CD14-positive monocyte (primary cell): ENCODE data around the gene TAL2. TPM values are rescaled to one million over a fixed set of nuclear protein-coding genes. Genes with fewer than 3 reads are reported as not detected.

ENCODE experiments used
- DNase-seq, 3 donors: peaks; one replicate each; pipeline ENCODE4 v3.0.0-alpha.2; 2011 to 2022
- H2AFZ ChIP-seq: 2 replicates; pipeline ENCODE4 v1.6.0; 2012; ENCODE audit warnings: mild to moderate bottlenecking, low read depth, low read length, inconsistent platforms; ENCODE audit not compliant: insufficient read depth, poor library complexity, severe bottlenecking
- H3K27ac ChIP-seq, 2 donors: 1 replicate in 1 of 2; 2 replicates in 1 of 2; pipeline ENCODE4 v1.5.1; 2012 to 2013; ENCODE audit warnings: low read length in 2 of 2, control low read depth in 1 of 2, inconsistent platforms in 1 of 2, low read depth in 1 of 2, mild to moderate bottlenecking in 1 of 2
- H3K27me3 ChIP-seq, 2 donors: one replicate each; pipeline versions ENCODE4 v1.6.0 to v1.6.1; 2011 to 2013; ENCODE audit warnings: low read length in 2 of 2; ENCODE audit not compliant: control insufficient read depth in 2 of 2, insufficient read depth in 2 of 2
- H3K36me3 ChIP-seq, 2 donors: replicated peaks in 1 of 2; 1 replicate in 1 of 2; 2 replicates in 1 of 2; pipeline versions ENCODE4 v1.5.1 to v1.6.1; 2012 to 2013; ENCODE audit warnings: low read length in 2 of 2, control low read depth in 1 of 2, inconsistent platforms in 1 of 2, mild to moderate bottlenecking in 1 of 2; ENCODE audit not compliant: insufficient read depth in 2 of 2, control insufficient read depth in 1 of 2
- H3K4me1 ChIP-seq, 2 donors: 1 replicate in 1 of 2; 2 replicates in 1 of 2; pipeline versions ENCODE4 v1.5.1 to v1.6.1; 2012 to 2013; ENCODE audit warnings: low read length in 2 of 2, control low read depth in 1 of 2, inconsistent platforms in 1 of 2, mild to moderate bottlenecking in 1 of 2, moderate library complexity in 1 of 2; ENCODE audit not compliant: insufficient read depth in 2 of 2, control insufficient read depth in 1 of 2
- H3K4me2 ChIP-seq: replicated peaks from 2 replicates; pipeline ENCODE3; 2012; ENCODE audit warnings: low read length, moderate library complexity, mild to moderate bottlenecking; ENCODE audit not compliant: poor library complexity, severe bottlenecking; ENCODE audit errors: extremely low read depth
- H3K4me3 ChIP-seq, 3 experiments: fragments of 200-600 bp in 1 of 3; sonication (generic) in 1 of 3; replicated peaks in 1 of 3; 1 replicate in 2 of 3; 2 replicates in 1 of 3; pipeline ENCODE4 v1.5.1; 2011 to 2013; ENCODE audit warnings: low read length in 3 of 3, mild to moderate bottlenecking in 3 of 3, control low read depth in 2 of 3, low read depth in 2 of 3, inconsistent platforms in 1 of 3, moderate library complexity in 1 of 3
- H3K79me2 ChIP-seq: 2 replicates; pipeline ENCODE4 v1.6.0; 2012; ENCODE audit warnings: mild to moderate bottlenecking, control low read depth, inconsistent platforms, low read length, moderate library complexity; ENCODE audit not compliant: insufficient read depth
- H3K9ac ChIP-seq: 2 replicates; pipeline ENCODE4 v1.6.0; 2017; ENCODE audit warnings: low read length, mild to moderate bottlenecking; ENCODE audit not compliant: insufficient read depth, poor library complexity, severe bottlenecking
- H3K9me3 ChIP-seq, 2 donors: replicated peaks in 1 of 2; 1 replicate in 1 of 2; 2 replicates in 1 of 2; pipeline versions ENCODE4 v1.5.1 to v1.6.1; 2012 to 2013; ENCODE audit warnings: low read length in 2 of 2, control low read depth in 1 of 2; ENCODE audit not compliant: control insufficient read depth in 1 of 2, insufficient read depth in 1 of 2
- H4K20me1 ChIP-seq: 2 replicates; pipeline ENCODE4 v1.6.0; 2012; ENCODE audit warnings: mild to moderate bottlenecking, low read length, control low read depth, moderate library complexity; ENCODE audit not compliant: insufficient read depth
- H3K27ac Mint-ChIP-seq, 7 donors: one replicate each; pipeline ENCODE4 v1.8.0; 2020; ENCODE audit warnings: mild to moderate bottlenecking in 7 of 7, mixed read lengths in 7 of 7, moderate library complexity in 6 of 7, inconsistent platforms in 2 of 7
- H3K27me3 Mint-ChIP-seq, 3 donors: one replicate each; pipeline ENCODE4 v1.8.0; 2021 to 2022; ENCODE audit warnings: low read depth in 3 of 3, mild to moderate bottlenecking in 3 of 3, mixed read lengths in 3 of 3, moderate library complexity in 3 of 3, inconsistent platforms in 1 of 3
- H3K36me3 Mint-ChIP-seq, 2 donors: one replicate each; pipeline ENCODE4 v1.8.0; 2020; ENCODE audit warnings: mixed read lengths in 2 of 2, inconsistent platforms in 1 of 2, mild to moderate bottlenecking in 1 of 2
- H3K4me1 Mint-ChIP-seq: one replicate; pipeline ENCODE4 v1.8.0; 2020; ENCODE audit warnings: mild to moderate bottlenecking, mixed read lengths
- H3K4me3 Mint-ChIP-seq, 2 donors: one replicate each; pipeline ENCODE4 v1.8.0; 2020; ENCODE audit warnings: mild to moderate bottlenecking in 2 of 2, mixed read lengths in 2 of 2, moderate library complexity in 1 of 2
- H3K9me3 Mint-ChIP-seq, 7 donors: one replicate each; pipeline ENCODE4 v1.8.0; 2020 to 2022; ENCODE audit warnings: mixed read lengths in 7 of 7, mild to moderate bottlenecking in 6 of 7, moderate library complexity in 6 of 7, inconsistent platforms in 2 of 7
- CTCF ChIP-seq: fragments of 200-600 bp; IDR thresholded peaks from one replicate; pipeline ENCODE4 v1.8.0; 2022; ENCODE audit warnings: antibody characterized with exemption, mild to moderate bottlenecking
- WGBS: methylation state at CpG from one replicate; pipeline ENCODE4 v1.1.5; 2013; ENCODE audit warnings: missing lambda C conversion rate; ENCODE audit not compliant: insufficient coverage; 5-methylcytosine and 5-hydroxymethylcytosine counted together
- intact Hi-C, 2 donors: fragments of 100-400 bp; cut with micrococcal nuclease; formaldehyde crosslinking; loops; one replicate each; pipeline versions ENCODE4 v1.15.0 to v1.15.1; 2023
- polyA plus RNA-seq, 3 donors: library from polyadenylated mRNA; depleted of rRNA in 1 of 3; unstranded in 2 of 3; stranded (reverse) in 1 of 3; fragments of 300-500 nt in 2 of 3; fragments of >200 nt in 1 of 3; fragmentation: Illumina TruSeq in 2 of 3; gene quantifications; 1 replicate in 2 of 3; 2 replicates in 1 of 3; pipeline ENCODE4 v1.2.3, GENCODE V29; 2012 to 2021

Gene TAL2
- polyA plus RNA-seq, 3 donors, result not detected

GRCh38 chr9:105678163-105678562, 15.9 kb downstream of the TAL2 start:
- Histone ChIP-seq H3K9ac (no peak overlapping the region), H4K20me1 (no peaks in the 10 kb centered on the region), H3K4me2 (no peak overlapping the region), H3K27ac (no peak overlapping the region), H2AFZ (no peak overlapping the region), H3K79me2 (no peaks in the 10 kb centered on the region), H3K27me3 (no peaks in the 10 kb centered on the region), H3K36me3 (no peaks in the 10 kb centered on the region), H3K4me1 (no peaks in the 10 kb centered on the region), H3K4me3 (no peak overlapping the region), H3K9me3 (no peaks in the 10 kb centered on the region)
- intact Hi-C loops, result no loop called here
- H3K27ac Mint-ChIP-seq, result no peak overlapping the region
- no peak overlapping the region for H3K4me3 Mint-ChIP-seq
- H3K9me3 Mint-ChIP-seq, result peaks cover 0 to 3% (median 0%) of the 10 kb centered on the region in 7 donors
- WGBS, result 100% methylated on average over 1 of the region's 1 CpG
- TF ChIP-seq CTCF, result no peak
- H3K27me3 Mint-ChIP-seq, result peaks cover 0 to 4% (median 0%) of the 10 kb centered on the region in 3 donors
- no peaks in the 10 kb centered on the region for H3K36me3 Mint-ChIP-seq
- H3K4me1 Mint-ChIP-seq, result peaks cover 10% of the 10 kb centered on the region
- no peak for DNase-seq

- no peak for TF ChIP-seq CTCF
- no peak overlapping the region for H3K4me2 ChIP-seq
Observed at GRCh38 chr9:105678781-105679180, 16.5 kb downstream of the TAL2 start.

More at GRCh38 chr9:105678781-105679180, 16.5 kb downstream of the TAL2 start:
- Histone ChIP-seq H3K79me2 (no peaks in the 10 kb centered on the region), H3K4me1 (no peaks in the 10 kb centered on the region), H3K4me3 (no peak overlapping the region), H4K20me1 (no peaks in the 10 kb centered on the region), H3K27me3 (no peaks in the 10 kb centered on the region), H2AFZ (no peak overlapping the region), H3K36me3 (no peaks in the 10 kb centered on the region), H3K27ac (no peak overlapping the region), H3K9ac (no peak overlapping the region), H3K9me3 (no peaks in the 10 kb centered on the region)
- peaks cover 0 to 3% (median 0%) of the 10 kb centered on the region in 7 donors for H3K9me3 Mint-ChIP-seq
- intact Hi-C loops, result no loop called here
- H3K27me3 Mint-ChIP-seq, result peaks cover 0 to 4% (median 0%) of the 10 kb centered on the region in 3 donors
- no peak for DNase-seq
- no peak overlapping the region for H3K4me3 Mint-ChIP-seq
- H3K27ac Mint-ChIP-seq, result no peak overlapping the region
- peaks cover 4% of the 10 kb centered on the region for H3K4me1 Mint-ChIP-seq
- H3K36me3 Mint-ChIP-seq, result no peaks in the 10 kb centered on the region
- WGBS, result no CpG with 5 or more reads among the region's 1 CpG
